Trophoblast cell (in vitro differentiated cells and primary cell): ENCODE results near the gene ENPP7.

Source experiments
- DNase-seq, 2 donors: peaks; one replicate each; pipeline ENCODE4 v3.0.0-alpha.2; 2016
- H2AFZ ChIP-seq: 2 replicates; pipeline ENCODE4 v1.6.1; 2013; ENCODE audit warnings: low read length, moderate library complexity, mild to moderate bottlenecking; ENCODE audit not compliant: insufficient read depth, poor library complexity
- H2AK5ac ChIP-seq: 2 replicates; pipeline ENCODE4 v1.6.1; 2013; ENCODE audit warnings: mild to moderate bottlenecking, low read length
- H2BK120ac ChIP-seq: 2 replicates; pipeline ENCODE4 v1.6.1; 2013; ENCODE audit warnings: low read length, mild to moderate bottlenecking, moderate library complexity; ENCODE audit not compliant: insufficient read depth, poor library complexity
- H2BK12ac ChIP-seq: 2 replicates; pipeline ENCODE4 v1.6.1; 2013; ENCODE audit warnings: mild to moderate bottlenecking, low read length, moderate library complexity
- H2BK5ac ChIP-seq: 2 replicates; pipeline ENCODE4 v1.6.1; 2013; ENCODE audit warnings: low read length, low read depth, moderate library complexity, mild to moderate bottlenecking; ENCODE audit not compliant: poor library complexity
- H3K14ac ChIP-seq: 2 replicates; pipeline ENCODE4 v1.6.1; 2013; ENCODE audit warnings: mild to moderate bottlenecking, low read length
- H3K18ac ChIP-seq: 2 replicates; pipeline ENCODE4 v1.6.1; 2013; ENCODE audit warnings: mild to moderate bottlenecking, low read length
- H3K23ac ChIP-seq: 2 replicates; pipeline ENCODE4 v1.6.1; 2013; ENCODE audit warnings: low read length
- H3K27ac ChIP-seq: 2 replicates; pipeline ENCODE4 v1.5.1; 2013; ENCODE audit warnings: low read depth, mild to moderate bottlenecking, inconsistent platforms, low read length, moderate library complexity
- H3K27me3 ChIP-seq: 2 replicates; pipeline ENCODE4 v1.6.1; 2013; ENCODE audit warnings: inconsistent platforms, mild to moderate bottlenecking, low read length, moderate library complexity; ENCODE audit not compliant: insufficient read depth
- H3K36me3 ChIP-seq, 2 experiments: 1 replicate in 1 of 2; 2 replicates in 1 of 2; pipeline ENCODE4 v1.6.1; 2013; ENCODE audit warnings: low read length in 2 of 2, mild to moderate bottlenecking in 2 of 2, moderate library complexity in 1 of 2; ENCODE audit not compliant: insufficient read depth in 2 of 2, control insufficient read depth in 1 of 2
- H3K4ac ChIP-seq: 2 replicates; pipeline ENCODE4 v1.6.1; 2013; ENCODE audit warnings: low read depth, mild to moderate bottlenecking, low read length, moderate library complexity
- H3K4me1 ChIP-seq, 2 experiments: 1 replicate in 1 of 2; 2 replicates in 1 of 2; pipeline ENCODE4 v1.6.1; 2013; ENCODE audit warnings: low read length in 2 of 2, mild to moderate bottlenecking in 2 of 2, moderate library complexity in 1 of 2; ENCODE audit not compliant: insufficient read depth in 2 of 2, control insufficient read depth in 1 of 2
- H3K4me2 ChIP-seq: 2 replicates; pipeline ENCODE4 v1.6.1; 2013; ENCODE audit warnings: inconsistent platforms, mild to moderate bottlenecking, low read length, moderate library complexity
- H3K4me3 ChIP-seq: 2 replicates; pipeline ENCODE4 v1.5.1; 2013; ENCODE audit warnings: mild to moderate bottlenecking, low read depth, low read length, inconsistent platforms
- H3K79me1 ChIP-seq: one replicate; pipeline ENCODE4 v1.6.1; 2013; ENCODE audit warnings: low read length
- H3K79me2 ChIP-seq: 2 replicates; pipeline ENCODE4 v1.6.1; 2013; ENCODE audit warnings: low read length, mild to moderate bottlenecking; ENCODE audit not compliant: control insufficient read depth, insufficient read depth, poor library complexity
- H3K9ac ChIP-seq: 2 replicates; pipeline ENCODE4 v1.6.1; 2013; ENCODE audit warnings: mild to moderate bottlenecking, low read length
- H3K9me3 ChIP-seq: 2 replicates; pipeline ENCODE4 v1.6.1; 2013; ENCODE audit warnings: low read depth, mild to moderate bottlenecking, control low read depth, inconsistent platforms, low read length; ENCODE audit not compliant: insufficient read depth
- H4K12ac ChIP-seq: 2 replicates; pipeline ENCODE4 v1.6.1; 2013; ENCODE audit warnings: low read depth, mild to moderate bottlenecking, low read length, moderate library complexity
- H4K8ac ChIP-seq: 2 replicates; pipeline ENCODE4 v1.6.1; 2013; ENCODE audit warnings: low read depth, mild to moderate bottlenecking, low read length, moderate library complexity
- H4K91ac ChIP-seq: one replicate; pipeline ENCODE4 v1.6.1; 2013; ENCODE audit warnings: low read depth, mild to moderate bottlenecking, low read length, moderate library complexity
- WGBS: extraction: QIAGEN DNeasy Blood & Tissue Kit; methylation state at CpG from one replicate; pipeline ENCODE4 v1.1.7; 2013; ENCODE audit warnings: missing lambda C conversion rate; ENCODE audit not compliant: insufficient read length, insufficient coverage; ENCODE audit errors: extremely low coverage; 5-methylcytosine and 5-hydroxymethylcytosine counted together

Gene ENPP7

GRCh38 chr17:79743614-79744013 is 12.9 kb downstream of the ENPP7 start:
- no peak overlapping the region for H3K4me2 ChIP-seq
- H3K9me3 ChIP-seq = peaks cover 12% of the 10 kb centered on the region
- no peak overlapping the region for H3K27ac ChIP-seq
- H2AK5ac ChIP-seq = no peak overlapping the region
- no peaks in the 10 kb centered on the region for H3K79me2 ChIP-seq
- no peak overlapping the region for H3K23ac ChIP-seq
- H3K79me1 ChIP-seq = no peaks in the 10 kb centered on the region
- H3K36me3 ChIP-seq = no peaks in the 10 kb centered on the region
- H4K12ac ChIP-seq = no peak overlapping the region
- no peak overlapping the region for H4K8ac ChIP-seq
- no peak for DNase-seq
- no peak overlapping the region for H4K91ac ChIP-seq
- H2AFZ ChIP-seq = no peak overlapping the region
- H3K4me3 ChIP-seq = no peak overlapping the region
- WGBS = no CpG with 5 or more reads among the region's 5 CpGs
- no peak overlapping the region for H3K18ac ChIP-seq
- H3K14ac ChIP-seq = no peak overlapping the region
- no peak overlapping the region for H3K9ac ChIP-seq
- H3K4ac ChIP-seq = no peak overlapping the region
- peaks cover 0 to 3% of the 10 kb centered on the region in 2 experiments for H3K4me1 ChIP-seq
- no peak overlapping the region for H2BK5ac ChIP-seq
- peaks cover 24% of the 10 kb centered on the region for H3K27me3 ChIP-seq
- no peak overlapping the region for H2BK12ac ChIP-seq
- no peak overlapping the region for H2BK120ac ChIP-seq

- Histone ChIP-seq H3K79me2 (no peaks in the 10 kb centered on the region), H3K9ac (no peak overlapping the region), H2BK5ac (no peak overlapping the region), H3K79me1 (no peaks in the 10 kb centered on the region), H3K9me3 (peaks cover 12% of the 10 kb centered on the region), H3K4me3 (no peak overlapping the region), H4K8ac (no peak overlapping the region), H3K27me3 (peaks cover 29% of the 10 kb centered on the region), H4K91ac (no peak overlapping the region), H3K4ac (no peak overlapping the region), H3K27ac (no peak overlapping the region), H4K12ac (no peak overlapping the region), H3K36me3 (no peaks in the 10 kb centered on the region), H2AK5ac (no peak overlapping the region), H3K23ac (no peak overlapping the region), H2BK12ac (no peak overlapping the region), H2BK120ac (no peak overlapping the region), H3K14ac (no peak overlapping the region), H3K4me1 (peaks cover 0 to 3% of the 10 kb centered on the region in 2 experiments), H3K18ac (no peak overlapping the region), H3K4me2 (no peak overlapping the region), H2AFZ (no peak overlapping the region)
- no CpG with 5 or more reads among the region's 6 CpGs for WGBS
- DNase-seq = no peak
These were observed 14.9 kb downstream of the ENPP7 start for GRCh38 chr17:79745641-79746105.

GRCh38 chr17:79746889-79747507 is 16.3 kb downstream of the ENPP7 start:
- Histone ChIP-seq H3K27me3 (peaks cover 29% of the 10 kb centered on the region), H2AK5ac (no peak overlapping the region), H3K9me3 (peaks cover 10% of the 10 kb centered on the region), H3K36me3 (no peaks in the 10 kb centered on the region), H3K4me3 (no peak overlapping the region), H3K23ac (no peak overlapping the region), H4K12ac (no peak overlapping the region), H2AFZ (no peak overlapping the region), H3K4me1 (no peaks in the 10 kb centered on the region), H3K9ac (no peak overlapping the region), H3K79me1 (no peaks in the 10 kb centered on the region), H3K14ac (no peak overlapping the region), H3K4me2 (no peak overlapping the region), H2BK120ac (no peak overlapping the region), H2BK12ac (no peak overlapping the region), H3K18ac (no peak overlapping the region), H4K91ac (no peak overlapping the region), H4K8ac (no peak overlapping the region), H3K27ac (no peak overlapping the region), H3K79me2 (no peaks in the 10 kb centered on the region), H2BK5ac (no peak overlapping the region), H3K4ac (no peak overlapping the region)
- WGBS = no CpG with 5 or more reads among the region's 22 CpGs
- no peak for DNase-seq

- no peaks in the 10 kb centered on the region for H3K4me1 ChIP-seq
- no peak overlapping the region for H3K18ac ChIP-seq
- no peak overlapping the region for H2BK5ac ChIP-seq
- no peaks in the 10 kb centered on the region for H3K79me1 ChIP-seq
- peaks cover 7% of the 10 kb centered on the region for H3K9me3 ChIP-seq
- H2AFZ ChIP-seq = no peak overlapping the region
- no peak overlapping the region for H4K12ac ChIP-seq
- DNase-seq = no peak
- no peak overlapping the region for H3K9ac ChIP-seq
- no peaks in the 10 kb centered on the region for H3K79me2 ChIP-seq
- H4K8ac ChIP-seq = no peak overlapping the region
- peaks cover 29% of the 10 kb centered on the region for H3K27me3 ChIP-seq
- no peak overlapping the region for H3K4me3 ChIP-seq
- H3K4me2 ChIP-seq = no peak overlapping the region
- peak overlapping the region; percentile 37 for H3K23ac ChIP-seq
- no peaks in the 10 kb centered on the region for H3K36me3 ChIP-seq
- no CpG with 5 or more reads among the region's 74 CpGs for WGBS
- H2BK12ac ChIP-seq = no peak overlapping the region
- H3K4ac ChIP-seq = no peak overlapping the region
- H2BK120ac ChIP-seq = no peak overlapping the region
- H2AK5ac ChIP-seq = no peak overlapping the region
- no peak overlapping the region for H3K14ac ChIP-seq
- H3K27ac ChIP-seq = no peak overlapping the region
- no peak overlapping the region for H4K91ac ChIP-seq
These were observed 17.0 kb downstream of the ENPP7 start for GRCh38 chr17:79747508-79748294.
